Activated naive CD4-positive, alpha-beta T cell (primary cell): Measurements from ENCODE around the gene BDH2.

Experiments used
- DNase-seq, 4 experiments: peaks; one replicate each; lab custom pipeline; 2025; lab: John Stamatoyannopoulos, UW

BDH2 gene

GRCh38 chr4:103085555-103086196 lies 14.0 kb downstream of the BDH2 start:
- no peak for DNase-seq

DNA sequence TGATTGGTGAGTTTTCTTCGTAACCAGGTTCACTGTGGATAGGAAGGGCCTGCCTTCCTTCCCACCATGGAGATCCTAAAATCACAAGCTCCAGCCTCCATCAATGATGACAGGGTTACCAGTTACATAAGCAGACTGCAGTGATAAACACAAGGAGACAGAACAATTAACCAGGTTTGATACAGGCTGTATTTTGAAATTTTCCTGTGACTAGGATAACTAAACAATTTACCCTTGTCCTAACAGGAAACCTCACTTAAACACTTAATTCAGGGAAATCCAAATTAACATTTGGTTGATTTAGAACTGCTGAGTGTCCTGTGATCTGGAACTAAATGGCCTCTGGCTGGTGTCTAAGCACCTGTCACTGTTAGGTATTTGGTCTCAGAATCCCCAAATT lies 20.0 kb downstream of the BDH2 start:
- DNase-seq, result no peak

DNA sequence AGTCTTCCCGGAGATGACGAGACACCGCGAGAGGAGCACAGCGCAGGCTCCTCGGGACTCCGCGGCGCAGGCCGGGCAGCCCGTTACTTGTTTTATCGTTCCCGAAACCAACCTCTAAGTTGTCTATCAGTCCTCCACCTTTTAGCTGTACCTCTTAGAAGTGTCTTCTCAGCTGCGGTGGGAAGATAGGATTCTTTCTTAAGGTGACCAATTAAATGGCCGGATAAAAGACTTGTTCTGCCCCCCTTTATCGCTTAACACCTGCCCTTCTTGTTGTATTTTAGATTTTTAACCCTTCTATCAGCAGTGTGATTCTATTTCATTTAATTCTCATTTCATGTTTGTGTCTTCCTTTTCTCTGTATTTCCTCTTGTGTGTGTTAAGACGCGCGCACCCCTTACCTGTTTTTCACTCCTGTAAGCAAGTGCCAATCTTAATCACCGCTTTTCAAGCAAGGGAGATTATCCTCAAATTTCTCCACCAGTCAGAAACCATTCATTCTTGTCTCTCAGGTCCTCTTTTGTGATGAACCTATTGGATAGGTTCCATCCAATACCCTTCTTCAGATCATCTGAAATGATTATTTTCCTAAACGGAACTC lies 22.8 kb downstream of the BDH2 start, which contains the start of gene SLC9B2:
TSS of gene SLC9B2 (minus strand) at position 15 of the 601 bp plus-strand sequence. CDS start 9,211 bp downstream, outside the sequence.
- no peak for DNase-seq

DNA sequence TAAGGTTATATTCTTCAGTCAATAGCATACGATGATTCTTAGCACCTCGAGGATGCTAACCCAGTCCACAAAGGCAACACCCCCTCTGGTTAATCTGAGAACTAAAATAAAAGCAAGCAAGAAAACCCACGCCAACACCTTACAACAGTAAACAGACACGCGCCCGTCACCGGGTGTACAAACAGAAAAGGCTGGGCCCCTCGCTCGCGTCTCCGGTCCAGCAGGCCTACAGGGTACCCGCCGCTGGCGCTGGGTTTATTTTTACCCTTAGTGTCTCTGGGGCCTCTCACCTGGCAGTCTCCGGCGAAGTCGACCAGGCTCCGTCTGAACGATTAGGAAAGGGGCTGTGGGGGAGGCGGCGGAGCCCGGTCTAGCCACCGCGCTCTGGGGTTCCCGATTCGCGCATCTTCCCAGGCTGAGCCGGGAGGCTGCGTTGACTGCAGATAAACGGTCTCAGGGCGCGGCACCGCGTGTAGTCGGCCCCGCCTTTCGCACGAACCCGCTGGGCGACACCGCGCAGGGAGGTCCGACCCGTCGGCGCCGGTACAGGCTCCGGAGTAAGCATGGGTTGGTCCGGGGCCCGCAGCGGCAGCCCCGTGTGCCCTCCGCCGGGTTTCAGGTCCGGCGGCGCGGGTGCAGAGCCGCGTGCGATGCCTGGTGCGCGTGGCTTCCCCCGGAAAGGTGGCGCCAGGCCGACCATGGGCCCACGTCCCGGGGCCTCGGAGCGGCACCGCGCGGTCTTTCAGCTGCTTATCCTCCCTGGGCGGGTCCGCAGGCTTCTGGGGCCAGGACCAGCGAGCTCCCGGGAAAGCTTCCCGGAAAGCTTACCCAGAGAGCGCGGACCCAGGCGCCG lies 23.5 kb downstream of the BDH2 start:
- peak; percentile 45 to 65 (median 56) for DNase-seq

DNA sequence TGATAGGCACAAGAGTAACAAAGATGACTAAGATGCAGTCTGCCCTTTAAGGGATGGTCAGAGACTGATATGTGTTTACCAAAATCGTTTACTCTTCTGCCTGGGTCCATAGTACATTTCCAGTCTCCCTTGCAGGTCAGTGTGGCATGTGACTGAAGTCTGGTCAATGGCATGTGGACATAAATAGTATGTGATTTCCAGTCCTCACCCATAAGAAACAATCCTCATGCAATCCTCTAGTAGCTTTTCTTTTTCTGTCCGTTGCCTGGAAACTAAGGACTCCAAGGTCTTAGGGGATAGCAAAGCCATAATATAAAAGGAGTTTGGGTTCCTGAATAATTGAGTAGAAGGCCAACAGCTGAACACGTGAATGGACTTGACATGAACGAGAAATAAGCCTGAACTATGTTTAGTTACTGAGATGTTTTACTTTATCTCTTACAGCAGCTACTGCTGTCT lies 24.2 kb downstream of the BDH2 start:
- DNase-seq, result no peak

DNA sequence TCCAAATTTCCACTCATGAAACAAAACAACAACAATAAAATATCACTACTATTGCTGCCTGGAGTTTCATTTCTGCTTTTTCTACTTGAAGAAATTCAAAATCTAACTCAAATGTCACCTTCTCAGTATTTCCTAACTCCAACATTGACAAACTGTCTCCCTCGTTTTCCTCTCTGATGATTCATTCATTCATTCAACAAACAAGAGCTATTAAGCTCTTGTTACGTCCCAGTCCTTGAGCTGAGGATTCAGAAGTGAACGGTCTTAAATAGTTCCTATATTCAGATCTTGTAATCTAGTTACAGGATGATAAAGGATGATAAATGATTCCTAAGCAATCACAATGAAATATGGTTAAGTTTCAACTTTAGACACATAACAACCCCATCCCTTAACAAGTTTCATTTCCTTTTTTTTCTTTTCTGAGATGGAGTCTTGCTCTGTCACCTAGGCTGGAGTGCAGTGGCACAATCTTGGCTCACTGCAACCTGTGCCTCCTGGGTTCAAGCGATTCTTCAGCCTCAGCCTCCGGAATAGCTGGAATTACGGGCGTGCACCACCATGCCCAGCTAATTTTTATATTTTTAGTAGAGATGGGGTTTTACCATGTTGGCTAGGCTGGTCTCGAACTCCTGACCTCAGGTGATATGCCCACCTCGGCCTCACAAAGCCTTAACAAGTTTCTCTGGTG lies 24.7 kb downstream of the BDH2 start:
- no peak for DNase-seq

GRCh38 chr4:103073792-103074438 lies 25.7 kb downstream of the BDH2 start:
- DNase-seq, result no peak

DNA sequence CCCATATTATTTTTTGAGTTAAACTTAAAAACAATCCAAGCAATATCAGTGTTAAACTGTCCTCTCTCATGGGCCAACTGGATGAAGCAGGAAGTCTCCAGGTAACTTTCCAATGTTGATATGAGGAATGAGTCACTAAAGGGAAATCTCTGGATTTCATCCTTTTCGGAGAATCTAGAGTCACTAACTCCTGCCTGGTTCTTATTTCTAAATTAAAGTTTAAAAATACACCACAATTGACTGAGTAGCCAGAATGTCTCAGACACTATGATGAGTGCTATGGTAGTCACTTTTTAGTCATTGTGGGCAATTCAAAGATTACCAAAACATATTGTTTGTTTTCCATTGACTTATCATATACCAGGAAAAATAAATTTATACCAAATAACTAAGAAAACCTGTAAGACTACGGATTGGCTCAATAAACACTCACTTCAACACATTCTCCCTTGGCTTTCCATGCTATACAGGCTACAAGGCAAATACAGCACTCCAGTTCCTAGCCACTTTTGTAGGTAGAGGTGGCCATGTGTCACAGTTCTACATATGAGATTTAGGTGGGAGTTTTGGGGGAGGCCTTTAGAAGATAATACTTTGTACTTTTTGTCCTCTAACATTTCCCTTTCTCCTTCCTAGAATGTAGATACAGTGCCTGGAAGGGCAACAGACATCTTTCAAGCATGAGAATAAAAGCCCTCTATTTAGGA lies 31.6 kb downstream of the BDH2 start:
- no peak for DNase-seq

DNA sequence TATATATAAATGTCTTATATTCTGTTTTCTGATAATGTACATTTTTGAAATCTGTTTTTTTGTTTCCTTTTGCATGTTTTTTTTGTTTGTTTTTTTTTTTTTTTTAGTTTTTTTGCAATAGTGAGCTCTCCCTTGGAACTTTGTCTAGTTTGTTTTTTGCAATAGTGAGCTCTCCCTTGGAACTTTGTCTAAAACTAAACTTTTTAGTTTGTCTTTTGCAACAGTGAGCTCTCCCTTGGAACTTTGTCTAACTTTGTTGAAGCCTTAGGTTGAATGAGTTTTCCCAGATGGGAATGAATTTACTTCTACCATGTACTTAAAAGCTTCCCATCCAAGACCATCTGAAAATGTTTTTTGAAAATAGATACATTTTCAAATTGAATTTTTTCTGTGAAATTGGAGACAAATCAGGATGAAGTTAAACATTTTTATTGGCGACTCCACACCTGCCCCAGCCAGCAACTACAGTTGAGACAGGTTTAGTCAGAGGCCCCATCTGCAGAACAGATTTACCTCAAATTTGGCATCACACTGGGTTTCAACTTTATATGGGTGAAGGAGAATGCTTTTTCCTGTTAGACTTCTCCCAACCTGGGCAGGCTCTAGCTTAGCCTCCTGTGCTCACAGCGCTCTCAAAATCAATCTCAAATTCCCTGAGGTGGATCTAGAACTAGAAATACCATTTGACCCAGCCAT lies 39.0 kb downstream of the BDH2 start:
- no peak for DNase-seq

- DNase-seq, result no peak
Observed at GRCh38 chr4:103054030-103054429, 45.6 kb downstream of the BDH2 start.

DNA sequence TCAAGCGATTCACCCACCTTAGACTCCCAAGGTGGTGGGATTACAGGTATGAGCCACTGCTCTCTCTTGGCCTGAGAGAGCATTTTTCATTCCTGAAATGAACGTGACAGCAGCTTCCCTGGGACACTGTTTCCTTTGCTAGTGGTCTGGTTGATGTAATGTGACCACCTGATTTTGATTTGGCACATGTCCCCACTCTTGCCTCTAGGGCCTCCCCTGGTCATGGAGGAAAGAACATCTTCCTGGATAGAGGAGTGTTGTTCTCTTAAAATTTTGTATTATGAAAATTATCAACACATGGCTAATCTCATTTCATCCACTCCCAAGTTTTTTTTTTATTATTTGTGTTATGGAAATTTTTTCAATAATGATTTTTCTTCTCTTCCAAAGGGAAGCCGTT lies 46.9 kb downstream of the BDH2 start:
- no peak for DNase-seq

GRCh38 chr4:103052145-103052544 lies 47.5 kb downstream of the BDH2 start:
- no peak for DNase-seq

- DNase-seq, result no peak
Observed at GRCh38 chr4:103050736-103051436, 48.7 kb downstream of the BDH2 start.

DNA sequence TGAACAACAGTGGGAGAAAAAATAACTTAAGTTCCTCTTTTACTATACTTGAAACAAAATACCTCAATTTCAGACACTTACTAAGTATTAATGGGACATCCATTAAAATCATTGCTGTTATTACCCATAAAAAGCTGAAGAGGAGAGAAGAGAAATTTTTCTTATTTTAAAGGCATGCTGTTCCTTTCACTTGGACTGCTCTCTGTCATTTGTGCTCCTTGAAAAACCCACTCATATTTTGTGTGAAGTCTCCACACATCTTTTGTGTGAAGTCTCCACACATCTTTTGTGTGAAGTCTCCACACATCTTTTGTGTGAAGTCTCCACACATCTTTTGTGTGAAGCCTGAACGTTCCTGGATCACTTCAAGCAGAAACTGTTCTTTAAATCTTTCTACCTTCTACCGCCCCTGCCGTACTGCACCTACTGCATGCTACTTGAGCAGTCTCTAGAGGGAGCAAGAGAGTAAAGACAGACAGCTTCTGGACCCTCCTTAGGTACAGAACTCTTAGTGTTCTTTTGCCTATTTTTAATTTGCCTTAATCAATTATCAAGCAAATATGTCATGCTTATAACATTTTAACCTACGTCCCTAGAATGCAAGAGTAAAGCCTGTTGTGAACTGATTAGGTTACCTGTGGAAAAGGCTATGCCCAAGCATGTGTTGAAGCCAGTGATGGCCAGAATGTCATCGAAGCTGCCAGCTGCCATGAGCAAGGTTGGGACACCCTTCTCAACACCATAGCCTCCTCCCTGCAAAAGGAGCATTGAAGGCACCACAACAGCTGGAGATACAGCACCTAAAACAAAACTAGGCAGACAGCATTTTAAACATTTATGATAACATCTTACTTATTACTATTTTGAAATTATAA lies 53.0 kb downstream of the BDH2 start:
- peak in 1 of 4 experiments; percentile 4 for DNase-seq

- DNase-seq, result no peak
Observed at GRCh38 chr4:103044183-103044582, 55.5 kb downstream of the BDH2 start.

DNA sequence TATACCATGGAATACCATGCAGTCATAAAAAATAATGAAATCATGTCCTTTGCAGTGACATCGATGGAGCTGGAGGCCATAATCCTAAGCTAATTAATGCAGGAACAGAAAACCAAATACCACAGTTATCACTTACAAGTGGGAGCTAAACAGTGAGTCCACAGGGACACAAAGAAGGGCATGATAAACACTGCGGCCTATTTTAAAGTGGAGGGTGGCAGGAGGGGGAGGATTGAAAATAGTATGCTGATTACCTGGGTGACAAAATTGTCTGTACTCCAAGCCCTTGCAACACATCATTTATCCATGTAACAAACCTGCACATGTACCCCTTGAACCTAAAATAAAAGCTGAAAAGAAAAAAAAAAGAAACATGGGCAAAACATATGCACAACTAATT lies 63.5 kb downstream of the BDH2 start:
- no peak for DNase-seq

GRCh38 chr4:103032574-103032973 lies 67.1 kb downstream of the BDH2 start:
- DNase-seq, result no peak

- DNase-seq, result no peak
Observed at GRCh38 chr4:103030791-103031190, 68.8 kb downstream of the BDH2 start.

- DNase-seq, result no peak
Observed at GRCh38 chr4:103029300-103029699, 70.3 kb downstream of the BDH2 start.
